Activated naive CD8-positive, alpha-beta T cell treated with anti-CD3 and anti-CD28 coated beads for 36 hours (primary cell): ENCODE measurements around the gene SEC14L2. TPM values are rescaled to one million over a fixed set of nuclear protein-coding genes. Genes with fewer than 3 reads are reported as not detected.

Experiments used
- DNase-seq: peaks from one replicate; pipeline ENCODE4 v3.0.0; 2021
- H3K27ac Mint-ChIP-seq: one replicate; pipeline ENCODE4 v1.8.0; 2022; ENCODE audit warnings: mild to moderate bottlenecking, moderate library complexity, mixed read lengths
- H3K27me3 Mint-ChIP-seq: one replicate; pipeline ENCODE4 v1.8.0; 2022; ENCODE audit warnings: mild to moderate bottlenecking, mixed read lengths
- H3K36me3 Mint-ChIP-seq: one replicate; pipeline ENCODE4 v1.8.0; 2021; ENCODE audit warnings: mild to moderate bottlenecking, mixed read lengths
- H3K4me1 Mint-ChIP-seq: one replicate; pipeline ENCODE4 v1.8.0; 2021; ENCODE audit warnings: mixed read lengths
- H3K4me3 Mint-ChIP-seq: one replicate; pipeline ENCODE4 v1.8.0; 2022; ENCODE audit warnings: mild to moderate bottlenecking, moderate library complexity, mixed read lengths
- H3K9me3 Mint-ChIP-seq: one replicate; pipeline ENCODE4 v1.8.0; 2022; ENCODE audit warnings: mixed read lengths
- total RNA-seq, 2 experiments: library from RNA; stranded (reverse); gene quantifications; one replicate each; pipeline ENCODE4 v1.2.3, GENCODE V29; 2021

The SEC14L2 gene
- total RNA-seq, 2 experiments from 2014 or later = 9.1 to 9.4 TPM

- H3K36me3 Mint-ChIP-seq = peaks cover 30% of the 10 kb centered on the region
- H3K9me3 Mint-ChIP-seq = no peaks in the 10 kb centered on the region
- H3K4me3 Mint-ChIP-seq = no peak overlapping the region
- DNase-seq = no peak
- no peak overlapping the region for H3K27ac Mint-ChIP-seq
- H3K27me3 Mint-ChIP-seq = no peaks in the 10 kb centered on the region
- H3K4me1 Mint-ChIP-seq = peaks cover 40% of the 10 kb centered on the region
Observed at GRCh38 chr22:30411780-30412179, 15.0 kb downstream of the SEC14L2 start.

GRCh38 chr22:30413001-30413400 lies 16.2 kb downstream of the SEC14L2 start:
- no peaks in the 10 kb centered on the region for H3K27me3 Mint-ChIP-seq
- H3K4me1 Mint-ChIP-seq = peaks cover 41% of the 10 kb centered on the region
- no peak overlapping the region for H3K27ac Mint-ChIP-seq
- no peak overlapping the region for H3K4me3 Mint-ChIP-seq
- H3K9me3 Mint-ChIP-seq = no peaks in the 10 kb centered on the region
- peaks cover 31% of the 10 kb centered on the region for H3K36me3 Mint-ChIP-seq
- DNase-seq = no peak

- DNase-seq = no peak
- no peaks in the 10 kb centered on the region for H3K27me3 Mint-ChIP-seq
- peaks cover 35% of the 10 kb centered on the region for H3K36me3 Mint-ChIP-seq
- no peak overlapping the region for H3K4me3 Mint-ChIP-seq
- H3K9me3 Mint-ChIP-seq = no peaks in the 10 kb centered on the region
- H3K4me1 Mint-ChIP-seq = peaks cover 37% of the 10 kb centered on the region
- peak overlapping the region; percentile 59 for H3K27ac Mint-ChIP-seq
Observed at GRCh38 chr22:30413745-30414524, 17.1 kb downstream of the SEC14L2 start.

GRCh38 chr22:30414525-30415047 lies 17.8 kb downstream of the SEC14L2 start:
- Mint-ChIP-seq H3K36me3 (peaks cover 34% of the 10 kb centered on the region), H3K9me3 (no peaks in the 10 kb centered on the region), H3K4me3 (no peak overlapping the region), H3K4me1 (peaks cover 37% of the 10 kb centered on the region), H3K27me3 (no peaks in the 10 kb centered on the region), H3K27ac (peak overlapping the region; percentile 38)
- no peak for DNase-seq

DNA sequence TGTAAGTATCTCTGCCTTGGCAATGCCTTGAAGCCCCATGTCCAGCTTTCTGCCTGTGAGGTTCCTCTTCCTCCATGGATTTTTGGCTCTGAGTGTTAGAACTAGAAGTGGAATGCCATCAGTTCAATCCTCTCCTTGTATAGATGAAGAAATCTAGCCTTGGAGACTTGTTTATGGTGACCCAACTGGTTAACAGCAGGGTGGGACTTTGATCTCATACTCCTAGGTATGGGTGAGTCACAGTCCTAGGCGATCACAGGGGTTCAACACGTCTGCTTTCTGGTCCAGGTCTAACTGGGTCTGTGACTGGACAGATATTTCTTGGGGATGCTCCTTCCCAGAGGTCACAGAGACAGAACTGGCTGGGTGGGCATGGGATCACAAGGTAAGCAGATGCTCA lies 19.6 kb downstream of the SEC14L2 start:
- Mint-ChIP-seq H3K36me3 (peaks cover 39% of the 10 kb centered on the region), H3K27me3 (no peaks in the 10 kb centered on the region), H3K4me3 (no peak overlapping the region), H3K27ac (no peak overlapping the region), H3K4me1 (peaks cover 47% of the 10 kb centered on the region), H3K9me3 (no peaks in the 10 kb centered on the region)
- DNase-seq = no peak

- Mint-ChIP-seq H3K4me3 (no peak overlapping the region), H3K27ac (no peak overlapping the region), H3K4me1 (peaks cover 51% of the 10 kb centered on the region), H3K27me3 (no peaks in the 10 kb centered on the region), H3K36me3 (peaks cover 38% of the 10 kb centered on the region), H3K9me3 (no peaks in the 10 kb centered on the region)
- DNase-seq = no peak
Observed at GRCh38 chr22:30416837-30417236, 20.0 kb downstream of the SEC14L2 start.

GRCh38 chr22:30420347-30421125 lies 23.7 kb downstream of the SEC14L2 start:
- no peak for DNase-seq
- peaks cover 46% of the 10 kb centered on the region for H3K4me1 Mint-ChIP-seq
- peak overlapping the region; percentile 87 for H3K27ac Mint-ChIP-seq
- peaks cover 43% of the 10 kb centered on the region for H3K36me3 Mint-ChIP-seq
- no peaks in the 10 kb centered on the region for H3K27me3 Mint-ChIP-seq
- peak overlapping the region; percentile 55 for H3K4me3 Mint-ChIP-seq
- no peaks in the 10 kb centered on the region for H3K9me3 Mint-ChIP-seq

DNA sequence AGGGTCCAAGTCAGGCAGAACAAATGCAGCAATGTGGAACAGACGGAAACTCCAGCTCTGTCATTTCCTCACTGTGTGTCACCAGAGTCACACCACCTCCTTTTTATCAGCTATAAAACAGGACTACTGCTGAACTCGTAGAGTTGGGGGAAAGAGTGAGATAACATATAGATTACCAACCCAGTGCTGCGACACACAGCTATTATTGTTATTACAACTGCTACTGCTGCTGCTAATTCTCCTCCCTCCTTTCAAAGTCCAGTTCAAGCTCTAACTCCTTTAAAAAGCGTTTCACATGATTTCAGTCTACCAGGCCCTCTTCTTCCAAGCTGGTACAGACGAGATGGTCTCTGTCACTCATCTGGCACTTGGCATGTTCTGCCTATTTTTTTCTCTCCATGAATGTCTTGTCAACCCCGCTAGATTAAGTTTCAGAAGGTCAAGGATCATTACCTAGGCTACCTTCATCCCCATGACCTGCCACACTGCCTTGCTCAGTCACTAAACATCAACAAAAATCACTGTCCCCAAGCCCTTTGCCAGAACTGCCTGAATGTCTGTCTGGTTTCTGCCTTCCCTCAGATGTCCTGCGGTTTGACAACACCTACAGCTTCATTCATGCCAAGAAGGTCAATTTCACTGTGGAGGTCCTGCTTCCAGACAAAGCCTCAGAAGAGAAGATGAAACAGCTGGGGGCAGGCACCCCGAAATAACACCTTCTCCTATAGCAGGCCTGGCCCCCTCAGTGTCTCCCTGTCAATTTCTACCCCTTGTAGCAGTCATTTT lies 25.1 kb downstream of the SEC14L2 start:
- no peak for DNase-seq
- Mint-ChIP-seq H3K4me1 (peaks cover 45% of the 10 kb centered on the region), H3K36me3 (peaks cover 39% of the 10 kb centered on the region), H3K4me3 (peak overlapping the region; percentile 91), H3K27me3 (no peaks in the 10 kb centered on the region), H3K9me3 (no peaks in the 10 kb centered on the region), H3K27ac (peak overlapping the region; percentile 97)

GRCh38 chr22:30422481-30423300 lies 25.9 kb downstream of the SEC14L2 start:
- no peaks in the 10 kb centered on the region for H3K9me3 Mint-ChIP-seq
- peak; percentile 50 for DNase-seq
- peaks cover 50% of the 10 kb centered on the region for H3K4me1 Mint-ChIP-seq
- peak overlapping the region; percentile 97 for H3K27ac Mint-ChIP-seq
- peak overlapping the region; percentile 91 for H3K4me3 Mint-ChIP-seq
- H3K27me3 Mint-ChIP-seq = no peaks in the 10 kb centered on the region
- peaks cover 47% of the 10 kb centered on the region for H3K36me3 Mint-ChIP-seq

- Mint-ChIP-seq H3K36me3 (peaks cover 49% of the 10 kb centered on the region), H3K27ac (peak overlapping the region; percentile 97), H3K4me3 (peak overlapping the region; percentile 91), H3K4me1 (peaks cover 52% of the 10 kb centered on the region), H3K27me3 (no peaks in the 10 kb centered on the region), H3K9me3 (no peaks in the 10 kb centered on the region)
- DNase-seq = peak; percentile 58
Observed at GRCh38 chr22:30423301-30423958, 26.6 kb downstream of the SEC14L2 start.

GRCh38 chr22:30423959-30424533 lies 27.2 kb downstream of the SEC14L2 start:
- Mint-ChIP-seq H3K36me3 (peaks cover 49% of the 10 kb centered on the region), H3K27ac (peak overlapping the region; percentile 97), H3K4me3 (peak overlapping the region; percentile 91), H3K27me3 (no peaks in the 10 kb centered on the region), H3K9me3 (no peaks in the 10 kb centered on the region), H3K4me1 (peaks cover 52% of the 10 kb centered on the region)
- peak; percentile 98 for DNase-seq

DNA sequence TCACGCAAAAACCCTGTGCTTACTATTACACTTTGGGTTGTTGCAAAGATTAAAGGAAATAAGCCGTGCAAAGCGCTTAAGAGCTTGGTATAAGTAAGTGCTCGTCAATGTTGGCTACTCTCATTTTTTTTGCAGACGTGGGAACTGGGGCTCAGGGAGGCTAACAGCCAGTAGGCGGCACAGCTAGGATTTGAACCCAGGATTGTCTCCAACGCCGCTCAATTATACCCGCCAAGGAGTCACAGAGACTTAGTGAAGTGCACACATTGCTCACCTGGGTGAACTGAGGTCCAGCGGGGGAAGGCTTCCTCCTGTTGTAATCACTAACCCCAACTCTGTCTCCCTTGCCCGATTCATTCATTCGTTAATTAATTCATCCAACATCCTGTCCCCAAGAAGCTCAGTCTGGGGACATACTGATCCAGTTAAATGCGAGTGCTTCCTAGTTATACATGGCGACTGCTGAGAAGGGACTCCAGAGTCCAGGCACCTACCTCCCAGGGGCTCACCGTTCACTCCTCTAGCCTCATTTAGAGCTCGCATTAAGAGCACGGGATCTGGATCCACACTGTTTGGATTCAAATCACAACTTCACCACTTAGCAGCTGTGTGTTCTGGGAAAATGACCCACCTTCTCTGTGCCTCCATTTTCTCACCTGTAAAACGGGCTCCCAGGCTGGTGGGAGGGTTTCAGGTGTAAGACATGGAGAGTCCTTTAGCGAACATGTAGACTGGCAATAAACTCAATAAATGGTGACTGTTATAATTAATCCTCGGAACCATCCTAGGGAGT lies 27.9 kb downstream of the SEC14L2 start:
- H3K4me1 Mint-ChIP-seq = peaks cover 52% of the 10 kb centered on the region
- no peaks in the 10 kb centered on the region for H3K27me3 Mint-ChIP-seq
- DNase-seq = no peak
- peaks cover 47% of the 10 kb centered on the region for H3K36me3 Mint-ChIP-seq
- no peaks in the 10 kb centered on the region for H3K9me3 Mint-ChIP-seq
- H3K27ac Mint-ChIP-seq = peak overlapping the region; percentile 97
- peak overlapping the region; percentile 91 for H3K4me3 Mint-ChIP-seq

DNA sequence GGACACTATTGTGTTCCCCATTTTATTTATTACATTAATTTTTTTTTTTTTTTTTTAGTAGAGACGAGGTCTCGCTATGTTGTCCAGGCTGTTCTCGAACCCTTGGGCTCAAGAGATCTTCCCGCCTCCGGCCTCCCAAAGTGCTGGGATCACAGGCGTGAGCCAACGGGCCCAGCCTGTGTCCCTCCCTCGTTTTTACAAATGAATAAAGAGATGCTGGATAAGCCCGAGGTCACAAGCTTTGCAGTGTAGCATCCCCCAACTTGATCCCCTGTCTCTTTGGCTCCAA lies 28.5 kb downstream of the SEC14L2 start:
- H3K4me1 Mint-ChIP-seq = peaks cover 47% of the 10 kb centered on the region
- peaks cover 42% of the 10 kb centered on the region for H3K36me3 Mint-ChIP-seq
- peak overlapping the region; percentile 91 for H3K4me3 Mint-ChIP-seq
- no peaks in the 10 kb centered on the region for H3K9me3 Mint-ChIP-seq
- DNase-seq = no peak
- peak overlapping the region; percentile 95 for H3K27ac Mint-ChIP-seq
- no peaks in the 10 kb centered on the region for H3K27me3 Mint-ChIP-seq
